AG08396 (cell line): Measurements from ENCODE around the gene TGFBR2.
A peak's percentile ranks its signal among the peaks of the same experiment; 100 is the strongest.

Experiments
- DNase-seq: peaks from one replicate; pipeline ENCODE4 v3.0.0; 2012; ENCODE audit warnings: low spot score, mixed read lengths

TGFBR2 gene

DNA sequence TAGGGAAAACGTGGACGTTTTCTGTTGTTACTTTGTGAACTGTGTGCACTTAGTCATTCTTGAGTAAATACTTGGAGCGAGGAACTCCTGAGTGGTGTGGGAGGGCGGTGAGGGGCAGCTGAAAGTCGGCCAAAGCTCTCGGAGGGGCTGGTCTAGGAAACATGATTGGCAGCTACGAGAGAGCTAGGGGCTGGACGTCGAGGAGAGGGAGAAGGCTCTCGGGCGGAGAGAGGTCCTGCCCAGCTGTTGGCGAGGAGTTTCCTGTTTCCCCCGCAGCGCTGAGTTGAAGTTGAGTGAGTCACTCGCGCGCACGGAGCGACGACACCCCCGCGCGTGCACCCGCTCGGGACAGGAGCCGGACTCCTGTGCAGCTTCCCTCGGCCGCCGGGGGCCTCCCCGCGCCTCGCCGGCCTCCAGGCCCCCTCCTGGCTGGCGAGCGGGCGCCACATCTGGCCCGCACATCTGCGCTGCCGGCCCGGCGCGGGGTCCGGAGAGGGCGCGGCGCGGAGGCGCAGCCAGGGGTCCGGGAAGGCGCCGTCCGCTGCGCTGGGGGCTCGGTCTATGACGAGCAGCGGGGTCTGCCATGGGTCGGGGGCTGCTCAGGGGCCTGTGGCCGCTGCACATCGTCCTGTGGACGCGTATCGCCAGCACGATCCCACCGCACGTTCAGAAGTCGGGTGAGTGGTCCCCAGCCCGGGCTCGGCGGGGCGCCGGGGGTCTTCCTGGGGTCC lies at the start of gene TGFBR2:
Gene TGFBR2 (plus strand): TSS at position 301 of the 731 bp plus-strand sequence. CDS start 283 bp downstream, at position 584.
- peak; percentile 96 for DNase-seq

DNA sequence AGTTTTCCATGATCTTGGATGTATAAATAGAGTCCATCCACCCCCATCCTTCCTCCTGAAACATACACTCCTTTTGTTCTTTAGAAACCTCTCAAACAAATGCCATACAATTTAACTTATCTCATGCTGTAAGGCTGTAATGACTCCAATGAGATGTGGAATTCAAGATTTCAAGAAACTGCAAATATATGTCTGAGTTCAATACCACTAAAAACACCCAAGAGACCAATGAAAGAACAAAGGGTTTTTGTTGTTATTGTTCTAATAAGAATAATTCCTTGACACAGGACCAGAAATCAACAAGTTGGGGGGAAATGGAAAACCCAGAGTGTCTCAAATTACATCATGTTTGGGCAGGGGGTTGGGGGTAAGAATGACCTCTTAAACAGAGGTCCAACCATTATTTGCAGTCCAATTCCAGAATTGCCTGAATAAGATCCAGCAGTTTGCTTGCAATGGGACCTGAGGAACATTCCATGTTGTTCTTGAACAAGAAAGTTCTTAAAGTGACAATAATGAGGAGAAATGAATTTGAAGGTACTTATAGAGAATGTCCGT lies 48.6 kb upstream of the TGFBR2 start:
- DNase-seq, result no peak

DNA sequence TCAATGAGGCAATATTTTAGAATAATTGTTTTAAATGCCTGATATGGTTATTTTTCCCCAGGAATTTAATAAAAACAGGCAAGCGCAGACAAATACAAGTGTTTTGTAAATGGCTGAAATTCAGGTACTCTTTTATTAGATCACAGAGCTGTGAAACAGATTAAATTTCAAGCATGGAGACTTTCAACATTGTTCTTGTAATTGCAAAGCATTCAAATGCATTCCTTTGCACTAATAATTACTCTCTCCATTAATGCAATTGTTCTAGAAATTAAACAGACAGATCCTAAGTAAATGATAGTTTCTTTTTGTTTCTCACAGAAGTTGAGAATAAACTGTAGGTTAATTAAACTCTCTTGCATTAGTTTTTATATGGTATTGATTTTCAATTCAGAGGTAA lies 42.4 kb upstream of the TGFBR2 start:
- no peak for DNase-seq

DNA sequence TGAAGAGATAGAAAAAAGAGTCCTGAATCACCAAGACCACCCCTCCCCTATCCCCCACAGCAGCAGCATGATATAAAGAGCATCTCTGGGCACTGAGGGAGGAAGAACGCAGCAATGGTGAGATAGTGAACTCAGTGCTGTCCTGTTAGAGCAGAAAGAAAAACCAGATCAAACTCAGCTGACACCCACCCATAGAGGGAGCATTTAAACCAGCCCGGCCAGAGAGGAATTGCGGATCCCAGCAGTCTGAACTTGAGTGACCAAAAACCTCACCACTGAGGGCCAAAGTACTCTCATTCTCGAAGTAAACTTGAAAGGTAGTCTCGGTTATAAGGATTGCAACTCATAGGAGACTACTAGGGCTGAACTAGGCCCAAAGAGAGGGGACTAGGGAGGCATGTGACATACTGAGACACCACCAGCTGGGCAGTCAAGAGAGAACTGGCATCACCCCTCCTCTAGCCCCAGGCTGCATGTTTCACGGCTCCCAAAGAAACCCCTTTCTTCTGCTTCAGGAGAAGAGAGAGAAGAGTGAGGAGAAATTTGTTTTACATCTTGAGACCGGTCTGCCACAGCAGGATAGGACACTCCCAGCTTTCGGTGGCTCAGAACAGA lies 39.2 kb upstream of the TGFBR2 start:
- DNase-seq, result no peak

DNA sequence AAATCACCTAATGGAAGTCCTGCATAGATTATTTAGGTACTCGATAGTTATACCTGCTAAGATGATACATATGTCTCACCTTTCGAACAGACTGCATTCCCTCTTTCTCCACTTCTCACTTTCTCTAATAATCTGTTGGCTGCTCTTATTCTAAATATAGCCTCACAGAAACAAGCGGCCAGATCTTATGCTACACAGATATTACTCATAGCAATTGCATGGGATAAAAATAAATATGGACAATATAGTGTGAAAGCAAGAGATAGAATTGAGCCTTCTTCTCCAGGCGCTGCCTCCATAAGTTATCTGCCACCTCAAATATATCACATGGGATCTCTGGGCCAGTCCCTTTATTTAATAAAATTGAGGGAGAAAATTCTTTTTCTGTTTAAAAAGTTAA lies 29.5 kb upstream of the TGFBR2 start:
- no peak for DNase-seq

DNA sequence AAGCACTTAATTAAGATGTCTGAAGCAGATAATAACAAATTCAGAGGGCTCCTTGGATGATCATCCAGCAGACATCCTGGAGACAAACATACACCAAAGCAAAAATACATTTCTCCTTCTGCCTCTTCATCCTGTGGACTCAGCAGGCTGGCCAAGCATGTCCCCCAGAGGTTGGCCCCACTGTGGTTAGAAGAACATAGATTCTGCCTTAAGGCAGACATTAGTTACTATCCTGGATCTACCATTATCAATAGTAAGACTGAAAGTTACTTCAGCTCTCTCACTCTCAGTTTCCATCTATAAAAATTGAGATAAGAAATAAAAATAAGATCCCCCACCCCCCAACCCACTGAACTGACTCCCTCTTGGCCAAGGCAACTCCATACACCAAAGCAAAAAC lies 28.6 kb upstream of the TGFBR2 start:
- DNase-seq, result no peak

DNA sequence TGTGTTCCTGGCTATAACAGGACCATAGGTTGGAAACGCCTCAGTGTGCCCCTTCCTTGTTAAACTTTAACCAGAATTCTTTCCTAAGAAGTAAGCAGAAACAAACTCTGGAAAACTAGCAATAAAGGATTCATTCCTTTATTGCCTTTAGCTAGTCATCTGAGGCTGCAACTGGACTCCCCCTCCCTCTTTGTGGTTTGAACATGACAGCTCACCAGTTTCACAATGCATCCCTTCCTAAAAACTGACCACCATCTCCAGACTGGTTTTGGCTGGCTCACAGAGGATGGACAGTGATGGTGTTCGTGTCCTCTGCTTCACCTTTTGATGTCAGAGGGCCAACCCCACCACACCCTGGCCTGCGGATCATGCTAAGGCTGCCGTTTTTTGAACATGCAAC lies 27.9 kb upstream of the TGFBR2 start:
- peak; percentile 58 for DNase-seq

DNA sequence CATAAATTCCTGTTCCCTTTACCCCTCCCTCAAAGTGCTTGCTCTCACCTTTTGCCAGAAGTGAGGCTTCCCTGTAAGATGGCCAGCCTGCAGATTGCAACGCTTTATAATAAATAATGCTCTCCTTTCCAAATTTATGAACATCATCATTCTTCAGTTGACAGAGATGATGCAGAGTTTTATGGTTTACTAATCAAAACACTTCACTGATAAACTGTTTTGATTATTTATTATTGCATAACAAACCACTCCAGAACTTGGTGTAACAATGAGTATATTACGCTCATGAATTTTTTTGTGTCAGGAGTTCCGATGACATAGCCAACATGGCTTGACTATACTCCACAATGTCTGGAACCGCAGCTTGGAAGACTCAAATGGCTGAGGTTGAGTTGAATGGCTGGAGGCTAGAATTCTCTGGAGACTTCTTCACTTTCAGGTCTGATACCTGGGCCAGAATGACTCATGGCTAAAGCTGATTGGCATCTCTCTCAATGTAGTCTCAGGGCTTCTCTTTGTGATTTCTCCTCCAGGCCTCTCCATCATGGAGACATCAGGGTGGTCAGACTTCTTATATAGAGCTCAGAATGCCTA lies 27.3 kb upstream of the TGFBR2 start:
- DNase-seq, result no peak

DNA sequence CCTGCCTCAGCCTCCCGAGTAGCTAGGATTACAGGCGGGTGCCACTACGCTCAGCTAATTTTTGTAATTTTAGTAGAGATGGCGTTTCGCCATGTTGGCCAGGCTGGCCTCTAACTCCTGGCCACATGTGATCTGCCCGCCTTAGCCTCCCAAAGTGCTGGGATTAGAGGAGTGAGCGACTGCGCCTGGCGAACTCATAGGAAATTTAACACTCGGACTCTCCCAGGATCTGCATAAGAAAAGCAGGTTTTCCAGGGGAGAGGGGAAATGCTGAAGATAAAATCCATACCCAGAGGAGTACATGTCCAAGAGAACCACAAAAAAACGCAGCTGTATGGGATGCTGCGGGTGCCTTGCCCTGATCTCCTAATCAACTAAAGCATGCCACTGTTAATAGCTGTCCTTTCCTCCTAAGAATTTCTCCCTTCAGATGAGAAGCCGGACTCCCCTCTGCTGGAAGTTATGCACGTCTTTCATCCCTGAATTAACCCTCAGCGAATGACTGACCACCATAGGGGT lies 25.3 kb upstream of the TGFBR2 start:
- DNase-seq, result no peak

DNA sequence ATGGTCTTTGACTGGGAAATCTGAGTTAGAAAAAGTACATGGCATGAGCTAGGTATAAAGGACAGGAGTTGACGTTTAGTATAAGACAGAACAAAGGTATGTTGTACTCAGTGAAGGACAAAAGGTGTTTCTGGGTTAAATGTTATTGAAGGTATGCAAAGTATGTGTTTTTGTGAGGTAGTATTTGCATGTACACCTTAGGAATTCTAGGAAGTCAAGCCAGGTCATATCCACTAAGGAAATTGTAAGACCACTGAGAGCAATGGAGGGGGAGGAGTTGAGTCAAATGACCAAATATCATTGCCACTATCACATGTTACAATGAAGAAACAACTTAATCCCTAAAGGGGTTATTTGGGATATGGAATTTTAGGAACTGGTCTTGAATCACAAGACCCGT lies 24.4 kb upstream of the TGFBR2 start:
- DNase-seq, result no peak

DNA sequence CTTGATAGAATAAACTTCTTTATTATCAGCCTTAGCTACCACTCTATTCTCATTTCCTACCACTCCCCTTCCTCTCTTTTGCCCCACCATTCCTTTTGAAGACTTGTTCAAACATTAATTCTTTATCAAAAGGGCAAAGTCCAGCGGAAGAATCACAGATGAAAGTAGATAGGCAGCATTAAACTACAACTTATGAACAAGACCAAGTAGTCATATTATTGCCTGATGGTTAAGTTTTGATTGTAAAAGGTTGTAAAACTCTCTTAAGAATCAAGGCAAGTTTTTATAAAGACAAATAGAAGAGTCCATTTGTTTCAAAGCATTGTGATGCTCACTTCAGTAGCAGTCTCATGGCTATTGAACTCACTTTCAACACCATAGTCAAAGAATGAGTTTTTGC lies 22.4 kb upstream of the TGFBR2 start:
- no peak for DNase-seq

DNA sequence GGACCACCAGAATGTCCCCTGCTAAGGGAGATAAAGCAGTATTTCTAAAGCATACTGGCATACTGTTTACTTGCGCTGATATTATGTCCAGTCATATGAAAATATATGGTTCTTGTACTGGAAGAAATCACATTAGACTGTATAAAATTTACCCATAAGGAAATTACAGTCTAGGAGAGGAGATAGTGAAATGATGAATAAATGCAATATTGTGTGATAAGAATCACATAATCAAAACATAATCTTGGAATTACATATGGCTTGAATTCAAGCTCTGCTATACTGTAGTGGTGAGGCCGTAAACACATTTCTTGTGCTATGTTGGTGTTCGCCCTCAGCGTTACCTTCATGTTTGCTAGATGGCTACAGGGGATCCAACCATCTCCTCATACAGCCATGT lies 20.7 kb upstream of the TGFBR2 start:
- DNase-seq, result no peak

DNA sequence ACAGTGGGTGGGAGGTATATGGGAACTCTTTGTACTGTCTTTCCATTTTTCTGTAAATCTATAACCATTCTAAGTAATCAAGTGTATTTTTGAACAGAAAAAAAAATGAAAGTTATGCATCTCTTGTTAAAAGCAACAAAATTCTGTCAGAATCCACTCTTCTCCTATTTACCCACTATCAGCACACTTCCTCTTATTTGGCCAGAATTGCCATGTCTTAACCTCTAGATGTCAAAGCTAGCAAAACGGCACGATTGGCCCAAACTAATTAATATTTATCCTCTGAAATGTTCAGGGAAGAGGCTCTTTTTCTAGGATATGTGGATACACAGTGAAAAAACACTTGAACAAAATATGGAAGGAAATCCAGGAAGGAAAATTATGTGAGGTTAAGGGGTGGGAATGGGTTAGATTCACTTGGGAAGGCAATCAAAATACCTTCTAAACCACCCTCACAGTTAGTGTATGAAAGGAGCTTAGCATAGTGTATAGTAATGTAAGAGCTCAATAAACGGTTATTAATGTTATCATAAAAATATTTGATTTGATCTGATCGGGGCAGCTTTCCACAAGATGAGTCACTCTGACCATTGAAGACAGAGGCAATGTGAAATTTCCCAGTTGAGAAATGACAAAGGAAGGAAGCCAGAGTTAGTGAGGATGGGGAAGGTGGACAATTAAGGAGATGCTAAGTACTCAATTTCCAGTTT lies 20.1 kb upstream of the TGFBR2 start:
- DNase-seq, result no peak

DNA sequence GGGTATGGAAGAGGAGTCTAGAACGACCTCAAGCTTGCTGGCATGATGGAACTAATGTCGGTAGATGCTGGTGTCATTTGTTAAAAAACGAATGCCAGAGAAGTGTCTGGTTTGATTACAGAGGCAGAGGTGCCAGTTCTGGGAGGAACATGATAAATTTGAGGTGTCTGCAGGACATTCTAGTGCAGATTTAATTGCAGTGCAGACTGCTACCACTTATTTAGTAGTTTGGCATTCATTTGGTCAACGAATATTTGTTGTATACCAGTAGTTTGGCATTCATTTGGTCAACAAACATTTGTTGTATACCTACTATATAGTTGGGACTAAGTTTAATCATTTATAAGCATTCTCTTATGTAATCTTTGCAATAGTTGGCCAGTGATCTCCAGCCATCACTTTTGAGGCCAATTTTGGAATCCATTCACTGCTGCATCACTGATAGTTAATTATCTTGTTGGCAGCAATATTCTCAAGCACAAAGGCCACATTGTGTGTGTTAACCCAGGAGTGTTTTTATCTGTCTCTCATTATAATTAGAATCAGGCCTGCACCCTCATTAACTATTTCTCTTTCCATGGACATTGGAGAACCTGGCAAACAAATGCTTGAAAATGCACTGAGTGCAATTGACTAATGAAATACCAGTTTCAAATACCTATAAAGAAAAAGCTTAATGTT lies 19.5 kb upstream of the TGFBR2 start:
- no peak for DNase-seq

DNA sequence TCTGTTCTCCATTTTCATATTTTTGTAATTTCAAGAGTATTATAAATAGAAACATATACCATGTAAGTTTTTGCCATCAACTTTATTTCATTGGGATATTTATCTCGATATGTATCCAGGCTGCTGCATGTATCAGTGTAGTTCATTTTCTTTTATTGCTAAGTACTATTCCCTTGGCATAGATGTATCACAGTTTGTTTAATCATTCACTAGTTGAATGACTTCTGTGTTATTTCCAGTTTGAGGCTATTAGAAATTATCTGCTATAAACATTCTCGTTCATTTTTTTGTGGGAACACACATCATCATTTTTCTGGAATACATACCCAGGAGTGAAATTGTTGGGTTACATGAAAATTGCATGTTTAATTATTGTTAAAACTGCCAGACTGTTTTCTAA lies 18.5 kb upstream of the TGFBR2 start:
- DNase-seq, result no peak

DNA sequence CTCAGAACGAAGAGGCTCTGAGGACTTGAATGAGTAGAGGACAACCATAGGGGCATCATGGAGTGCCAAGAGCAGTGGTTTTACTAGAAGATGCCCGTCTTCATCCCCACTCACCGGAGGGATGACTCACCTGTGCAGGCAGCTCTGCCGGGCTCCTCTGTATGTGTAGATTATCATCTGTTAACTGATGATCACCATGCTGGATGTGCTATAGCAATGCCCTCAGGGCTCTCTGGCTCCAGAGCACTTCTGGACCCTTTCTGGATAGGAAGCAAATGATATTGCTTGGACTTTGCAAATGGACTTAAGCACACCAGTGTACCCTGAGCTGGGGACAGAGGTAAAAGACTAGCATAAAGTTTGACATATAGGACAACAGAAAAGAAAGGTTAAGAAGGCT lies 10.2 kb upstream of the TGFBR2 start:
- no peak for DNase-seq

DNA sequence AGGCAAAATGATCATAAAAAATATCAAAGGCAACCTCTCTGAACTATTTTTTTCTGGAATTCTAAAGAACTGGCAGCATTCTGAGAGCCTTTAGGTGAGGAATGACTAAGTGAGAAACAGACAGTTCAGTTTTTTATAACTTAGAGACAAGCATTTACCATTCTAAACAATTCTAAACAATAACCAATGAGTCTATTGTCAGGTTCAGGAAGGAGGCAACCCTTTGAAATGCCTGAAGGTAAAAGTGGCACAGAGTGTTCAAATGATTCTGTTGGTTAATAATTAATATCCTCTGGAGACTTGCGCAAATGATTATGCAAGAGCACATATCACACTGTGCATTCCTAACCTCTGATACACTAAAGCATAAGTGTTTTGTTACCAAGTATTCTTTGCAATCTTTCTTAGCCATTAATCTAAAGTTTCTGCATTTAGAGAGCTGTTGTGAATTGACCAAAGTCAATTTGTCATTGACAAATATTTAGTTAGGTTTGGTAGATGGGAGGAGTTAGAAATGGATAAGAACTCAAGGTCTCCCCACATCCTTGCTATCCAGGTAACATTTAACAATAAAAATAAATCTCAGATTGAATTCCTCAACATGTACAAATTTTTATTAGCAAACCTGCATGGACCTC lies 9.2 kb upstream of the TGFBR2 start:
- DNase-seq, result peak; percentile 30

DNA sequence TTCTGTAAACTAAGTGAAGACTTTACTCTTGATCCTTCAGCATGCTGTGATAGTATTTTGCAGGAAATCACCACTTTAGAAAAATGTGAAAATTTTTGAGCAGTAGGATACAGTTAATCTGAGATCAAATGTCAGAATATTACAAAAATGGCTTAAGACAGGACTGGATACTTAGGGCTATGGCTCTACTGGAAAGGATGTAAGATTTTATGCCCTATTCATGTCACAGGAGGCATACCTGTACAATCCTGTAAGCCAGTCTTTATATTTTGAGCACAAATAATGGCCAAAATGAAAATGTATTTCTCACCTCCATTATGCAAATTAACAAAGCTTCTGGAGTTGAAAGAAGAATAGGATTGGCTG lies 8.6 kb upstream of the TGFBR2 start:
- DNase-seq, result no peak

DNA sequence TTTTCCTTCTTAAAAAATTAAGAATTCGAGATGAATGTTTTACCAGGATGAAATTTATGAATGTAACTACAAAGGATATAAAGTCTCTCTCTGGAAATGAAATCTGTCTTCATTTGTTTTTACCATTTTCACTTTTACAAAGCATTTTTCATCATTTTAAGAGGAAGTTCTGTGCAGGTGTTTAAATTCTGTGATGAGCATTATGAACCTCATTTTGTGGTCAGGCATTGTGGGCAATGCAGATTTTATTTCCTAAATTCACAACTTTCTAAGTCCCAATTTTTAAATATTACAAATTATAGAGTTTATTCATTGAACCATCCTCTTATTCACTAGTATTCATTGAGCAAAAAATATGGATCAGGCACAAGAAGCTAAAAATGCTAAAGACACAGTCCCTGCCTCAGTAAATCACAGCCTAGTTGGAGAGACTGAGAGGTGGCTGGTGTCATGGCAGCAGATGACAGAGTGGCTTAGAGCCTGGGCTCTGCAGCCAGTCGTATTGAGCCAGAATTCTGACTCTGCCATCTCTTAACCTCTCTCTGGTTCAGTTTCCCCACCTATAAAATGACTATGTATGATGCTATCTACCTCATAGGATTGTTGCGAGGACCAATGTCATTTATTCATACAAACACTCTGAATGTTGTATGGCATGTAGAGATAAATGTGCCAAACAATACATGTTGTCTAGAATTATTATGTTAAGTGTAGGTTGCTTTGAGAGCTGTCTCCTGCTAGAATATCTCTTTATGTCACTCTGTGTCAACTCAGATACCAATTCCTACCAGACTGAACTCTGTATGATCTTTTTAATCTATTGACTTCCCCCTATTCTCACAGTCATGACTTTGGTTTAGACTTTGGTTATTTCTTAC lies 7.5 kb upstream of the TGFBR2 start:
- DNase-seq, result no peak

DNA sequence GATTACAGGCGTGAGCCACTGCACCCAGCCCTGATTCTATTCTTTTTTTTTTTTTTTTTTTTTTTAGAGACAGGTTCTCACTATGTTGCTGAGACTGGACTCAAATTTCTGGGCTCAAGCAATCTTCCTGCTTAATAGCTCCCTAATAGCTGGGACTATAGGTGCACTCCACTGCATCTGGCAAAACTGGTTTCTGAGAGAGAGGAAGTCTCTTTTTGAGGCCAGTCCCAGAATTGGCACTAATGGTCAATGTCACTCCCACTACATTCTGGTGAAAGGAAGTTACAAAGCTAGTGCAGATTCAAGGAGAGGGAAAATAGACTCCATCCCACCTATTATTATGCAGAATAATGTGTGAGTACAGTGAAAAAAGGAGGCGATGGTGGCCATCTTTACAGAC lies 5.8 kb upstream of the TGFBR2 start:
- DNase-seq, result no peak
